Measurements from ENCODE around the gene MLLT6.

GRCh38 chr17:38739305-38739704, 34.2 kb downstream of the MLLT6 start:
- TF ChIP-seq, protein P1, sequence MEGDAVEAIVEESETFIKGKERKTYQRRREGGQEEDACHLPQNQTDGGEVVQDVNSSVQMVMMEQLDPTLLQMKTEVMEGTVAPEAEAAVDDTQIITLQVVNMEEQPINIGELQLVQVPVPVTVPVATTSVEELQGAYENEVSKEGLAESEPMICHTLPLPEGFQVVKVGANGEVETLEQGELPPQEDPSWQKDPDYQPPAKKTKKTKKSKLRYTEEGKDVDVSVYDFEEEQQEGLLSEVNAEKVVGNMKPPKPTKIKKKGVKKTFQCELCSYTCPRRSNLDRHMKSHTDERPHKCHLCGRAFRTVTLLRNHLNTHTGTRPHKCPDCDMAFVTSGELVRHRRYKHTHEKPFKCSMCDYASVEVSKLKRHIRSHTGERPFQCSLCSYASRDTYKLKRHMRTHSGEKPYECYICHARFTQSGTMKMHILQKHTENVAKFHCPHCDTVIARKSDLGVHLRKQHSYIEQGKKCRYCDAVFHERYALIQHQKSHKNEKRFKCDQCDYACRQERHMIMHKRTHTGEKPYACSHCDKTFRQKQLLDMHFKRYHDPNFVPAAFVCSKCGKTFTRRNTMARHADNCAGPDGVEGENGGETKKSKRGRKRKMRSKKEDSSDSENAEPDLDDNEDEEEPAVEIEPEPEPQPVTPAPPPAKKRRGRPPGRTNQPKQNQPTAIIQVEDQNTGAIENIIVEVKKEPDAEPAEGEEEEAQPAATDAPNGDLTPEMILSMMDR (IDR thresholded peaks at IDR 0.05), result no peak
- TF ChIP-seq EZH2 (IDR thresholded peaks at IDR 0.05), result no peak
